ENCODE measurements around the gene SLC9C2.
"Not testable (repeated sequence)": the region's sequence is repeated elsewhere in the genome, so short reads cannot be mapped to it uniquely, and the experiment has no call there.

The SLC9C2 gene, protein sequence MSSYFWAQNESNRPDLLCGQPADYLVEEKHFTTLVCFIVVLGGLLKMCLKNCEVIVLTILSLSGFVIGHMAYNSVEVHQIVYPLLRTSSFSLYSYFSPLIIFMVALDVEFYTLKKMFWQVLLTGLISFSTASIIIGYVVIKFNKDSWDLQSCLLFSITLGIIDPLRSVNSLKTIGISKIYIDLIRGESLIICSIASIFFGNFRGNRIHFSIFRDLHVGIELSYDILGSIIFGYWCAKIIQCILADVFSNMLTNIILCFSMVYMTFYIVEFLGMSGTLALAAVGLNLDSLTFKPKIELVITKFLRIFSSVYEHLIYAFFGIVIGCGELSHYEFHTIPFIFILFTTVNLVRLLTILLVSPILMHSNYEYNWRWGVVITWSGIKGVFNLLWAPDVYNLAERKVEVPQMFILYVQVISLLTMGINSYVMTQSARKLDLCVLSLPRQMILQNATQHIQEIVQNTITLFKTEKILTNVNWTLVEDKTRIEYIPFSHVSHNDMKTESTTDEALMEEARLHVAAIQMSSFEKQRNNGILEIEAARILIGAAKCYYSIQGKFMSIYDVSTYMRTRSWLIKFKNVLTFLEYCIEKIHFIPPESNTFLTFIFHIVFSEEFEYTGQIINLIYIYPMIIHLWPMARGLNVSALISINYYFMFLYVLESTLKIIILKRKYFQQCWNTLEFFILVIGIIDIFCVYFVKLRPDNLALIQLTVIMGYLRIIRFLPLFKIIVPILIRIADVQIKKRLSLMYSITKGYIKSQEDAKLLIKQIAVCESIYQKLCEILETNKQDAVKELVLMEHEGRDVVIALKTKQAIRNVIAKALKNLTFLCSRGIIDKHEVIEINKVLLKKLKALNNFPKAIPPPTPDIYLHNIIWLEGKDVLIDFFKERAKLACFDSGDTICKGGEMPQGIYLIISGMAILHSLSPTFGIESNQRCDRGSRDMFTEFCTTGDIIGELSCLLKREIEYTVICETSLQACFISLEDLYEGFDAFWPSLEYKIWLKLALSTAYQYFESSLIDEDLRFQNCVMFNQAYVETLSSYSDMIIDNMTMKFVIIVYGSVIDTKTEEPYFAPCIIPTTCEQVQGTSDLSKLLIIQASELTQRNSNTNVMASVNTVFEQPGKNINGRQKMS

DNA sequence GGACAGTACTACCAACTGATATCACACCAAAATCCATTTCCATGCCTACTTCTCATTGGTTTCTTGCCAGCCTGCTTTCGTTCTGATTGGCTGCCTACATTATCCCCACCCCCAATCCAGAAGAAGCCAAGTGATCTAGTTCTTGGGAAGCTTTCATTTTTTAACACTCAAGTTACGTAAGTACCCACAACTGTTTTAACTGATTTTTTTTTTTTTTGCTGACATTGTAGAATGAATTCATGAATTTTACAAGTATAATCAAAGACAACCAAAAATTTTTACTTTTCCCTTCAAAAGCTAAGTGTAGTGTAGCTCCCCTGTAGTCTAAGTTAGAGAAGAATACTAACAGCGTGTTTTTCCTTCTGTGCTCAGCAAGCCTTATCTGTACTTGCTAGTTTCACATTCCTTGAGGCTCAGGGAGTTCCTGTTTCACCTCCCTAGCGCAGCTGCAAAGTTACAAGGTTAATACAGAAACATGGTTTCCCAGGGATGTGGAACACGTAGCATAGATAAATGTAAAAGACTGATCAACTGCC lies at the start of gene SLC9C2:
SLC9C2 (minus strand) TSS at position 17 of the 536 bp plus-strand sequence. CDS start 1,296 bp downstream, outside the sequence.
- DNase-seq (ENCODE audit: low read depth) = no peak

DNA sequence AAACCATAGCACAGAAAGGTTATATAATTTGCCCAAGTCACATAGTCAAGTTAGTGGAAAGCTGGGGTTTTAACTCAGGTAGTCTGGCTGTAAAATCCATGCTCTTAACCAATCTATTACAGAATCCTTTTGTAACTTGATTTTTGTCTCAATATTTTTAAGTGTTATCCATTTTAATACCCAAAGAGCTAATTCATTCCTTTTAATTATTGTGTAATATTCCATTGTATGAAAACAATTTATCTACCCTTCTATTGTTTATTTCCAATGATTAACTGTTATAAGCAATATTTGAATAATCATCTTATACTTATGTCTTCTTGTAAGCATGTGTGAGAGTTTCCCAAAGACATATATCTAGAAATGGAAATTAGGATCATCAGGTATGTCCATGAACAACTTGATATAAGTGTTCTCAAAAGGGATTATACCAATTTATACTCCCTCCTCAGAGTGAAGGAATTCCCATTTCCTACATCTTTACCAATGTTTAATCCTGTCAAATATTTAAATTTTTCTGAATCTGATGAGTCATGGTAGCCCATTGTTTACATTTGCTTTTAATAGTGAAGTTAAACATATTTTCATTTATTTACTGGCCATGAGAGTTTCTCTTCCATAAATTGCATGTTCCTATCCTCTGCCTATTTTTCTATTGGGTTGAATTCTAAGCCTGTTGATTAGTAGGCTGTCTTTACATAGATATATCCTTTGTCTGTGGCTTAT lies 46.2 kb upstream of the SLC9C2 start:
- DNase-seq (ENCODE audit: low read depth) = no peak

DNA sequence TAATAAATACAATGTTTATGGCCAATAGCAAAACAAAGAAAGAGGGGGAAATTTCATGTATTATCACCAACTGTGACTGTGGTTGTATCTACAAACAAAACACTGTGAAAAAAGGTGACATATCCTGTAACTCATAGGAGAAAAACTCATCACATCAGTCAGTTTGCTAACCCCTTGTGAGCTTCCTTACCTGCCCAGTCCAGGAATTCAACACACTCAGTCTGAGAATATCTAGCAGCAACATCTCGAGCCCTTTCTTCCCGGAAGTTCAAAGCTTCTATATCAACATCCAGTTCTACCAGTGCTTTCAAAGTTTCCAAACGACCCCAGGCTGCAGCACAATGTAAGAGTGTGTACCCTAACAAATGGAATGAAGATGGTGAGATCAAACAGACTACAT lies 43.8 kb upstream of the SLC9C2 start:
- DNase-seq (ENCODE audit: low read depth) = no peak

DNA sequence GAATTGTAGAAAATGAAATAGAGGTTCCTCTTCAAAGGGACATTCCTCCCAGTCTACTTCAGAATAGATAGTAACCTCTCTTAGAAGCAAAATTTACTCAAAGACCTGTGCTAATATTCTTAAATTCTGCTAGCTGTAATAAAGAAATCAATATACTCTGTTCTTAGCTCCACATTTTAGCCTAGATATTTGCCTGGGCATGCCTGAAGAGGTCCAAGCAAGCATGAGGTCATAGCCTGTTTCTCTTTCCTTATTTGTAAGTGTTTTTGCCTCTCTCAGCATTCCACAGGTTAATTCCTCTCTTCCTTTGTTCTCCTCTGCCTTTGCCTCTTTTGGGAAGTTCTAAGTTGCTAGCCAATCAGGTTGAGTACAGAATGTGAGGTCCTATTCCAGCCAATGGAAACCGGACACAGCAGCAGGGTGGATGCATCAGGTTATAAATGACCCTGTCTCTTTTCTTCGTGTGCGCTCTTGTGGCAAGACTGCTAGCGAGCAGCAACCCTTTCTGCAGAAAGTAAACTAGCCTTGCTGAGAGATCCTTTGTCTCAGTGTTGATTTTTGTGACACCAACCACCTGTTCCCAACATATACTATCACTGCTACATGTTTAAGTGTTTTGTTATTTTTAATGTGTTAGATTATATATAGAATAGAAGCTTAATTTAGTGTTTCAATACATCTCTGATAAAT lies 39.7 kb upstream of the SLC9C2 start:
- not testable (repeated sequence) for DNase-seq (ENCODE audit: low read depth)

DNA sequence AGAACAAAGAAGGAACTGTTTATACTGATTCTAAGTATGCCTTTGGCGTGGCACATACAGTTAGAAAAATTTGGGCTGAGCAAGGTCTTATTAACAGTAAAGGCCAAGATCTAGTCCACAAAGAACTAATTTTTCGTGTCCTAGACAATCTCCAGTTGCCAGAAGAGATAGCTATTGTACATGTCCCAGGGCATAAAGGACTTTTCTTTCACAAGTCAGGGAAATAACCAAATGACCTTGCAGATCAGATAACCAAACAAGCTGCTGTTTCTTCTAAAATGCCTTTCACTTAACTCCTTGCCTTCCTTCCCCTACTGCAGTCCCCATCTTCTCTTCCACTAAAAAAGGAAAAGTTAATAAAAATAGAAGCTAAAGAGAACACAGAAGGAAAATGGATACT lies 36.2 kb upstream of the SLC9C2 start:
- no peak for DNase-seq (ENCODE audit: low read depth)

DNA sequence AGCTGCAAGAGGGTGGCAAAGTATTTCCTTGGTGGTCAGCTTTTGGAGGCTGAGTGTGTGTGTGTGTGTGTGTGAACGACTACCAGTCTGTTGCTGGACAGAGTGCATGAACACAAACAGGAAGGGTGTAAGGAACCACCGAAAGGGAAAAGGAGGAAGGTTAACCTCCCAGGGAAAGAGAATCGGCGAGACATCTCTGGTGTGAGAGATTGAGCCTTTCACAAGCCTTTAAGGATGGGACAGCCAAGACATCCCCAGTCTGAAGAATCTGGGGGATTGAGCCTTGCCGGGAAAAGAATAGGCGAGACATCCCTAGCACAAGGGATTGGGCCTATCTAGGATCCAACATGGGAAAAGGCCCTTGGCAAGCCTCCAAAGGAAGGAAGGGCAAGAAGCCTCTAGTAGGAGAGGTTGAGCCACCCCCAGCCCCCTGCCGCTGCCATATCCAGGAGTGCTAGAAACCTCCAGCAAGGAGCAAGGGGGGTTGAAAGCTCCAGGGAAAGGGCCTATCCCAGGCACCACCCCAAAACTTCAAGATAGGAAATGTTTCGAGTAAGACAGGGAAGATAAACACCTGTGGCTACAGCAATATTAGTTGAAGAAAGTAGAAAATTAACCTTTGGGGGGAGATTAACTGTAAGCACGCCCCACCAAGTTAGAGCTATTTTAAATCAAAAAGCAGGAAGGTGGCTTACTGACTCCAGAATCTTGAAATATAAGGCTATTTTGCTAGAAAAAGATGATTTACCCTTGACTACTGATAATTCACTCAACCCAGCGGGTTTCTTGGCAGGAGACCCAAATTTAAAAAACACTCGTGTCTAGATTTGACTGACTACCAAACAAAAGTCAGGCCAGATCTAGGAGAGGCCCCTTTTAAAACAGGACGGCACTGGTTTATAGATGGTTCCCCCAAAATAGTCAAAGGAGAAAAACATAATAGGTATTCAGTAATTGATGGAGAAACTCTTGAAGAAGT lies 35.5 kb upstream of the SLC9C2 start:
- DNase-seq (ENCODE audit: low read depth) = no peak

DNA sequence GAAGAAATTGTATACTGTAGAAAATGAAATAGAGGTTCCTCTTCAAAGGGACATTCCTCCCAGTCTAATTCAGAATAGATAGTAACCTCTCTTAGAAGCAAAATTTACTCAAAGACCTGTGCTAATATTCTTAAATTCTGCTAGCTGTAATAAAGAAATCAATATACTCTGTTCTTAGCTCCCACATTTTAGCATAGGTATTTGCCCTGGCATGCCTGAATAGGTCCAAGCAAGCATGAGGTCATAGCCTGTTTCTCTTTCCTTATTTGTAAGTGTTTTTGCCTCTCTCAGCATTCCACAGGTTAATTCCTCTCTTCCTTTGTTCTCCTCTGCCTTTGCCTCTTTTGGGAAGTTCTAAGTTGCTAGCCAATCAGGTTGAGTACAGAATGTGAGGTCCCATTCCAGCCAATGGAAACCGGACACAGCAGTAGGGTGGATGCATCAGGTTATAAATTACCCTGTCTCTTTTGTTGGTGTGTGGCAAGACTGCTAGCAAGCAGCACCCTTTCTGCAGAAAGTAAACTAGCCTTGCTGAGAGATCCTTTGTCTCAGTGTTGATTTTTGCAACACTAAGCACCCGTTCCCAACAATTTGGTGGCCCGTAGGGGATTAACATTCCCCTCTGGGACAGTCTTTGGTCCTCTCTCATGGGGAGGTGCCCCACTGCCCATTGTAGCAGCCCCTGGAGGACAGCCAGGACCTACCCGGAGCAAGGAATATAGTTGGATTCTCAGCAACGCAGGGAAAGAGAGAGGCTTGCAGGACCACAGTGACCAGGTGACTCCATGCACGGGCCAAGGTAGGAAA lies 34.6 kb upstream of the SLC9C2 start:
- not testable (repeated sequence) for DNase-seq (ENCODE audit: low read depth)

DNA sequence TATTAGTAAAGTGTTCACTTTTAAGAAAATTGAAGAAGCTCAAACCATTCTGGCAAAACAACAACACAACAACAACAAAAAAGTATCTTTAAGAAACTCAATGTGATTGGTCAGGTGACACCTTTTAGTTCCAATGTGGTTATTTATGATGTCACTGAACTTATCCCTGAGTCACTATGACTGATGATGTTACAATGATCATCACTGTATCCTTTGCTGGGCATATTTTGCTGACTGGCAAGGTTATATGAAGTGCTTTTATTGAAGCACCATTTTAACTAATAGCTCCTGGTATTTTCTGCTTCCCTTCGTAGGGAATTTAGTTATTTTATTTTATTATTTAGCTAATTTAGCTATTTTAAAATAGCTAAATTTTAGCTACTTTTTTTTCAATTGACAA lies 32.2 kb upstream of the SLC9C2 start, which contains the start of gene TEX50:
TEX50 (plus strand) TSS at position 223 of the 400 bp plus-strand sequence. CDS start 184 bp downstream, outside the sequence.
- DNase-seq (ENCODE audit: low read depth) = no peak

DNA sequence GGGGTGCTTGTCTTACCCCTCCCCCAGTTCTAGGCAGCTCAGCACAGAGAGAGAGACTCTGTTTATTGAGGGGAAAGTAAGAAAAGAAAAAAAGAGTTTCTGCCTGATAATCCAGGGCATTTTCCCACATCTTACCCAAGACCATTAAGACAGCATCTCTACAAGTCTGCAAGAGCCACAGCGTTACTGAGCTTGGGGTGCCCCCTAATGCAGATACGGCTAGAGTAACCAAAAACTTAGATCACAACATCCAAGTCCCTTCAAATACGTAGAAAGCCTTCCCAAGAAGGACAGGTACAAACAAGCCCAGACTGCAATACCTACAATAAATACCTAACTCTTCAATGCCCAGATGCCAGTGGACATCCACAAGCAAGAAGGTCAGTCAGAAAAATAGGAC lies 26.0 kb upstream of the SLC9C2 start:
- no peak for DNase-seq (ENCODE audit: low read depth)

DNA sequence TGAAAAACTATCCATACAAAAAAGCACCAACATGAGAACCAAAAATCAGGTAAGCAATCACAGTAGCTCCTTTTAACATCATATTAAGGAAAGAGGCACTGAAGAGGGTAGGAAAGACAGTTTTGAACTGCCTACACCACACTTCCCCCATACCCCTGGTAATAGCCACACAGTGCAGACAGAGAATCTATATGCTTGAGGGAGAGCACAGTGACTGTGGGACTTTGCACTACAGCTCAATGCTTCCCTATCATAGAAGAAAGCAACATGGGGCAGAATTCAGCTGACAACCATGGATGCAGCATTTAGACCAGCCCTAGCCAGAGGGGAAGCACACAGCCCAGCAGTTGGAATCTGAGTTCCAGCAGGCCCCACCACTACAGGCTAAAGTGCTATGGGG lies 24.4 kb upstream of the SLC9C2 start:
- DNase-seq (ENCODE audit: low read depth) = no peak

DNA sequence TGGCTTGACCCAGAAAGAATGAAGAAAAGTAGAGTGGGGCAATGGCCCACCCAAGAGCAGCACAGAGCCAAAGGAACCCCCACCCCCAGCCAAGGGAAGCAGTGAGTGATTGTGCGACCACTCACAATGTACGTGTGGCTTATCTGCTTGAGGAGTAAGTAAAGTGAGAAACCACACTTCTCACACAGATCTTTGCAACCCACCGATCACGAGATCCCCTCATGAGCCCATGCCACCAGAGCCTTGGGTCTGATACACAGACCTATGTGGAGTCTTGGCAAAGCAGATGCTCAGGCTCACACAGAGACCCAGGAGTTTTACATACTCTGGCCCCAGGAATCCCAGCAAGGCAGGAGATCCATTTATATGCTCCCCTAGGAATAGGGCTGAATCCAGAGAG lies 14.0 kb upstream of the SLC9C2 start:
- no peak for DNase-seq (ENCODE audit: low read depth)

DNA sequence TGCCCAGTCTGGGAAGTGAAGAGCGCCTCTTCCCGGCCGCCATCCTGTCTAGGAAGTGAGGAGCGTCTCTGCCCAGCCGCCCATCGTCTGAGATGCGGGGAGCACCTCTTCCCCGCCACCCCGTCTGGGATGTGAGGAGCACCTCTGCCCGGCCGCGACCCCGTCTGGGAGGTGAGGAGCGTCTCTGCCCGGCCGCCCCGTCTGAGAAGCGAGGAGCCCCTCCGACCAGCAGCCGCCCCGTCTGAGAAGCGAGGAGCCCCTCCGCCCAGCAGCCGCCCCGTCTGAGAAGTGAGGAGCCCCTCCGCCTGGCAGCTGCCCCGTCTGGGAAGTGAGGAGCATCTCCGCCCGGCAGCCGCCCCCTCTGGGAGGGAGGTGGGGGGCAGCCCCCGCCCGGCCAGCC lies 10.2 kb upstream of the SLC9C2 start:
- DNase-seq (ENCODE audit: low read depth) = not testable (repeated sequence)

DNA sequence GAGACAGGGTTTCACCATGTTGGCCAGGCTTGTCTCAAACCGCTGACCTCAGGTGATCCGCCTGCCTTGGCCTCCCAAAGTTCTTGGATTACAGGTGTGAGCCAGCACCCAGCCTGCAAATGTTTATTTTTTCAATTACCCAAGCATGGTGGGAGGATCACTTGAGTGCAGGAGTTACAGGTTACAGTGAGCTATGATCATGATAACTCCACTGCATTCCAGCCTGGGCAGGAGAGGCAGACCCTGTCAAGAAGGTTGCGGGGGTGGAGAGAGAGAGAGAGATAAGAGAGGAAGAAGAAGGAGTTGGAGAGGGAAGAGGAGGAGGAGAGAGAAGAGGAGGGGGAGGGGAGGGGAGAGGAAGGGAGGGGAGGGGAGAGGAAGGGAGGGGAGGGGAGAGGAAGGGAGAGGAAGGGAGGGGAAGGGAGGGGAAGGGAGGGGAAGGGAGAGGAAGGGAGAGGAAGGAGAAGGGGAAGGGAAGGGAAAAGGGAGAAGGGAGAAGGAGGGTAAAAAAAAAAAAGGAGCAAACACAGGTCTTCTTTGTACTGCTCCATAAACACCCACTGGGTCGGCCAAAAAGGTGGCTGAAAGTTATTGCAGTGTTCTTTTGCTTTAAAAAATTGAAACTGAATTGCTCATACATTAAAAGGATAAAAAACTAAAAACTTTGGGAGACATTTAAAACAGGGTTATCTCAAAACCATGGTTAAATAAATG lies 5.8 kb upstream of the SLC9C2 start:
- no peak for DNase-seq (ENCODE audit: low read depth)

DNA sequence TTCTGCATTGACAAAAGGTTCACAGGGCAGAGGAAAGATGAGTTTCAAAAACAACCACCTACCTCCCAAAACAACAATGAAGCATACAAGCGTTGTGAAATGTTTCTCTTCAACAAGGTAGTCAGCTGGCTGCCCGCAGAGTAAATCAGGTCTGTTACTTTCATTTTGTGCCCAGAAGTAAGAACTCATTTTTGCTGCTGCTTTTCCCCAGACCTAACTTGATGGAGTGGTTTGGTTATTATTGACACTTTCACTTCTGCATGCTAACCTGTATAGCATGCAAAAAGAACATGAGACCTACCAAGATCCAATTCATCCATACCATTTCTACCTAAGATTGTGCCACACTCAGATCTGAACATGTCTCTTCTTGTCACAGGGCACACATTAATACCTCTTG lies 1.3 kb downstream of the SLC9C2 start:
- DNase-seq (ENCODE audit: low read depth) = no peak

DNA sequence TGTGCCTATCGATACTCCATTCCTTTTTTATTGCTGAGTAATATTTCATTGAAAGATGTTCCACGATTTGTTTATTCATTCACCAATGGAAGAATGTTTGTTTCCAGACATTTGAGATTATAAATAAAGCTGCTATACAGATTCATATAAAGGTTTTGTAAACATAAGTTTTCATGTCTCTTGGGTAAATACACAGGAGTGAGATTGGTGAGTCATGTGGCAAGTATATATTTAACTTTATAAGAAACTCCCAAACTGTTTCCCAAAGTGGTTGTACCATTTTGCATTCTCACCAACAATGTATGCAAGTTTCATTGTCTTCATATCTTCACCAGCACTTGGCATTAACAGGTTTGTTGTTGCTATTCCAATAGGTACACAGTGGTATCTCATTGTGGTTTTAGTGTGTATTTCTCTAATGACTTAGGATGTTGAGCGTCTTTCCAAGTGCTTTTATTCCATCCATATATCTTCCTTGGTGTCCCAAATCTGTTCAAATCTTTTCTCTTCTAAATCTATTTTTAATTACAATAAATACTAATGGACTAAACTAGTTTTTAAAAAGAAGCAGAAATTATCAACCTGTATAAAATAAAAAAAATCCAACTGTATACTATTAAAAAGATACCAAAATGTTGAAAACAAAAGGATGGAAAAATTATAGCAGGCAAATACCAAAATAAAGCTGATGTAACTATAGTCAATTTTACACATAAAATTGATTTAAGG lies 6.6 kb downstream of the SLC9C2 start:
- DNase-seq (ENCODE audit: low read depth) = no peak

DNA sequence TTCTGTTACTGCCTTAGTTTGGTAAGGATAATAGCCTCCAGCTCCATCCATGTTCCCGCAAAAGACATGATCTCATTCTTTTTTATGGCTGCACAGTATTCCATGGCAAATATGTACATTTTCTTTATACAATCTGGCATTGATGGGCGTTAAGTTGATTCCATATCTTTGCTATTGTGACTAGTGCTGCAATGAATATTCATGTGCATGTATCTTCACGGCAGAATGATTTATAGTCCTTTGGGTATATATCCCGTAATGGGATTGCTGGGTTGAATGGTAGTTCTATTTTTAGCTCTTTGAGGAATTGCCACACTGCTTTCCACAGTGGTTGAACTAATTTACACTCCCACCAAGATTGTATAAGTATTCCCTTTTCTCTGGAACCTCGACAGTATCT lies 11.7 kb downstream of the SLC9C2 start:
- not testable (repeated sequence) for DNase-seq (ENCODE audit: low read depth)

DNA sequence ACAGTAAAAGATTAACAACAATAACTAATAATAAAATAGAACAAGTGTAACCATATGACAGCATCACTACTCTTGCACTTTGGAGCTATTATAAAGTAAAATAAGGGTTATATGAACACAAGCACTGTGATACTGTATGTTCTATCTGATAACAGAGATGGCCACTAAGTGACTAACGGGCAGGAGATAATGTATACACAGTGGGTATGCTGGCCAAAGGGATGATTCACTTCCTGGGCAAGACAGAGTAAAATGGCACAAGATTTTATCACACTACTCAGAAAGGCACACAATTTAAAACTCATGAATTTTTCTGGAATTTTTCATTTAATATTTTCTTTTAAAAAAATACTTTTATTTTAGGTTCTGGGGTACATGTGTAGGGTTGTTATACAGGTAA lies 12.3 kb downstream of the SLC9C2 start:
- DNase-seq (ENCODE audit: low read depth) = no peak

Measured in stimulated activated CD8-positive, alpha-beta memory T cell treated with anti-CD3 and anti-CD28 coated beads, Interleukin-12 subunit alpha, Interleukin-12 subunit beta, amount 100 ng/mL, for 1 hour (primary cell).